K562 (cell line): ENCODE data around the gene BMP2K. TPM values are rescaled to one million over a fixed set of nuclear protein-coding genes. Genes with fewer than 3 reads are reported as not detected.

ENCODE experiments used
- ATAC-seq: fragments of 200-7000 bp; cut with Tn5 transposase; 3 replicates; pipeline ENCODE4 v1.9.1; 2020; ENCODE audit warnings: moderate library complexity
- BruUV-seq: library from RNA; stranded (reverse); fragments of 400-500 nt; replicated peaks from 2 replicates; lab custom pipeline; 2021; lab: Mats Ljungman, UMichigan
- CTCF ChIA-PET: fragments of 300-600 bp; formaldehyde crosslinking; extraction: SDS; loops from one replicate; lab custom pipeline; 2021; ENCODE audit warnings: low intra/inter-chr PET ratio; lab: Yijun Ruan, JAX
- POLR2A ChIA-PET: fragments of 300-600, 350-650 bp; sonication (Branson Sonifier 250); formaldehyde crosslinking; extraction: SDS; loops from one replicate; lab custom pipeline; 2021; ENCODE audit warnings: antibody characterized with exemption, inconsistent platforms; lab: Yijun Ruan, JAX
- DNase-seq, 4 experiments: peaks; one replicate each; pipeline versions ENCODE4 v3.0.0 to v3.0.0-alpha.2; 2011 to 2018; ENCODE audit warnings: low spot score in 3 of 4, mixed read lengths in 3 of 4; ENCODE audit errors: extremely low read depth in 1 of 4
- FAIRE-seq: peaks from 2 replicates; lab custom pipeline; 2011; peaks lifted over from hg19 to GRCh38; lab: Jason Lieb, UNC
- H2AFZ ChIP-seq: 2 replicates; pipeline ENCODE4 v1.6.0; 2011; ENCODE audit warnings: low read depth, low read length, control low read depth, inconsistent platforms
- H3K27ac ChIP-seq: fragments of 200-600 bp; 3 replicates; pipeline ENCODE4 v1.8.0; 2011; ENCODE audit warnings: low read depth, mild to moderate bottlenecking, control low read depth, inconsistent platforms, low read length, moderate library complexity, mixed read lengths; ENCODE audit errors: extremely low read depth
- H3K27me3 ChIP-seq, 2 experiments: fragments of 300-600 bp in 1 of 2; 2 replicates in 1 of 2; 3 replicates in 1 of 2; pipeline versions ENCODE4 v1.6.0 to v1.8.0; 2011; ENCODE audit warnings: inconsistent platforms in 2 of 2, low read length in 2 of 2, mild to moderate bottlenecking in 1 of 2, mixed read lengths in 1 of 2, moderate library complexity in 1 of 2; ENCODE audit not compliant: control insufficient read depth in 2 of 2, insufficient read depth in 2 of 2
- H3K36me3 ChIP-seq: fragments of 300-600 bp; 3 replicates; pipeline ENCODE4 v1.8.0; 2011; ENCODE audit warnings: mild to moderate bottlenecking, low read length, inconsistent platforms; ENCODE audit not compliant: control insufficient read depth, insufficient read depth
- H3K4me1 ChIP-seq, 2 experiments: fragments of 200-600 bp in 1 of 2; replicated peaks in 1 of 2; 2 replicates in 1 of 2; 3 replicates in 1 of 2; pipeline versions ENCODE4 v1.5.1 to v1.8.0; 2011; ENCODE audit warnings: inconsistent platforms in 2 of 2, low read length in 2 of 2, mild to moderate bottlenecking in 1 of 2, mixed read lengths in 1 of 2, moderate library complexity in 1 of 2; ENCODE audit not compliant: control insufficient read depth in 2 of 2, insufficient read depth in 2 of 2
- H3K4me2 ChIP-seq: 2 replicates; pipeline ENCODE4 v1.6.1; 2011; ENCODE audit warnings: low read length, control low read depth, inconsistent platforms, mixed read lengths; ENCODE audit not compliant: insufficient read depth
- H3K4me3 ChIP-seq: fragments of 200-600 bp; sonication (generic), shearing (Covaris generic); 2 replicates; pipeline ENCODE4 v1.5.1; 2016; ENCODE audit warnings: control low read depth, inconsistent platforms
- H3K79me2 ChIP-seq: fragments of 200-600 bp; 3 replicates; pipeline ENCODE4 v1.8.0; 2011; ENCODE audit warnings: low read length, inconsistent platforms; ENCODE audit not compliant: control insufficient read depth, insufficient read depth
- H3K9ac ChIP-seq, 2 experiments: 2 replicates each; pipeline versions ENCODE4 v1.6.0 to v1.6.1; 2011; ENCODE audit warnings: low read depth in 2 of 2, low read length in 2 of 2, control low read depth in 1 of 2, inconsistent platforms in 1 of 2, mild to moderate bottlenecking in 1 of 2, mixed read lengths in 1 of 2; ENCODE audit not compliant: insufficient read depth in 1 of 2
- H3K9me1 ChIP-seq: one replicate; pipeline ENCODE4 v1.6.0; 2011; ENCODE audit warnings: inconsistent platforms, mild to moderate bottlenecking, low read length, moderate library complexity; ENCODE audit not compliant: control insufficient read depth, insufficient read depth
- H3K9me3 ChIP-seq: replicated peaks from 2 replicates; pipeline ENCODE4 v1.5.1; 2011; ENCODE audit warnings: low read depth, low read length, inconsistent platforms; ENCODE audit not compliant: control insufficient read depth, insufficient read depth
- H4K20me1 ChIP-seq: replicated peaks from 2 replicates; pipeline ENCODE4 v1.6.1; 2011; ENCODE audit warnings: low read length, inconsistent platforms, mixed read lengths; ENCODE audit not compliant: control insufficient read depth, insufficient read depth
- CCNT2 ChIP-seq: IDR thresholded peaks from 2 replicates; pipeline ENCODE4 v1.6.1; 2011; ENCODE audit warnings: borderline replicate concordance, low read depth, mild to moderate bottlenecking, moderate library complexity, mixed read lengths, low read length; ENCODE audit not compliant: insufficient read length; ENCODE audit errors: extremely low read depth
- EGR1 ChIP-seq: fragments of 450-650 bp; conservative IDR thresholded peaks from 2 replicates; pipeline ENCODE4 v1.6.1; 2017; ENCODE audit warnings: mild to moderate bottlenecking
- ERF ChIP-seq: fragments of 450-650 bp; formaldehyde crosslinking; IDR thresholded peaks from 2 replicates; pipeline ENCODE4 v1.4.0; 2020; ENCODE audit warnings: mild to moderate bottlenecking, mixed read lengths
- GABPA ChIP-seq: fragments of 200-800 bp; sonication (Bioruptor generic); conservative IDR thresholded peaks from 2 replicates; pipeline ENCODE4 v1.6.1; 2016; ENCODE audit warnings: low read depth, missing genetic modification characterization, missing compliant biosample characterization
- GABPB2 ChIP-seq: fragments of 250-450 bp; sonication (Bioruptor Pico); conservative IDR thresholded peaks from 2 replicates; pipeline ENCODE4 v1.5.1; 2021; ENCODE audit warnings: mild to moderate bottlenecking
- MAFG ChIP-seq: fragments of 450-650 bp; conservative IDR thresholded peaks from 2 replicates; pipeline ENCODE4 v1.6.1; 2016; ENCODE audit warnings: missing genetic modification characterization, missing compliant biosample characterization
- MXD1 ChIP-seq: fragments of 250-450 bp; sonication (Bioruptor Pico); IDR thresholded peaks from 2 replicates; pipeline ENCODE4 v1.8.0; 2021; ENCODE audit warnings: borderline replicate concordance, mild to moderate bottlenecking, moderate library complexity; ENCODE audit not compliant: poor library complexity, severe bottlenecking
- RFX1 ChIP-seq: fragments of 450-650 bp; IDR thresholded peaks from 2 replicates; pipeline ENCODE4 v1.6.1; 2016; ENCODE audit warnings: mild to moderate bottlenecking, moderate library complexity
- RFX7 ChIP-seq: fragments of 250-450 bp; sonication (Bioruptor Pico); IDR thresholded peaks from 2 replicates; pipeline ENCODE4 v1.5.1; 2021; ENCODE audit warnings: mild to moderate bottlenecking
- TAF1 ChIP-seq: IDR thresholded peaks from 2 replicates; pipeline ENCODE4 v1.6.1; 2011; ENCODE audit warnings: mild to moderate bottlenecking, low read length, moderate library complexity; ENCODE audit not compliant: insufficient read depth, control insufficient read depth, severe bottlenecking; ENCODE audit errors: extremely low read depth
- WGBS: fragments of 100-300 bp; shearing (Covaris generic); methylation state at CpG from one replicate; pipeline ENCODE4 v1.1.6; 2016; ENCODE audit warnings: low coverage, mixed read lengths; ENCODE audit not compliant: insufficient coverage; ENCODE audit errors: missing lambda C conversion rate; 5-methylcytosine and 5-hydroxymethylcytosine counted together
- in situ Hi-C: fragments of 300-500 bp; cut with MboI; formaldehyde crosslinking; loops from 4 replicates; pipeline ENCODE4 v1.15.0; 2018; ENCODE audit warnings: inconsistent platforms, mixed read lengths
- intact Hi-C: fragments of 100-400 bp; cut with micrococcal nuclease; formaldehyde crosslinking; loops from 2 replicates; pipeline ENCODE4 v1.14.2; 2022
- polyA plus RNA-seq, 8 experiments: library from polyadenylated mRNA; depleted of rRNA in 4 of 8; stranded (reverse) in 5 of 8; unstranded in 3 of 8; fragments of >200 nt; fragmentation: Nextera tagmentation in 2 of 8; fragmentation: Illumina TruSeq in 1 of 8; extraction: Ambion mirVana in 2 of 8; extraction: Trizol in 1 of 8; gene quantifications; 2 replicates each; pipeline versions ENCODE4 v1.2.1 to v1.2.3, GENCODE V29; 2011 to 2014; ENCODE audit warnings: inconsistent platforms in 1 of 8, missing spikeins in 1 of 8
- total RNA-seq, 7 experiments: library from RNA; depleted of rRNA in 6 of 7; stranded (reverse); fragments of >200 nt in 6 of 7; fragmentation: Illumina TruSeq in 2 of 7; extraction: Trizol in 2 of 7; gene quantifications; 2 replicates each; pipeline versions ENCODE4 v1.2.1 to v1.2.3, GENCODE V29; 2011 to 2021; ENCODE audit warnings: low replicate concordance in 1 of 7
- TF ChIP-seq, protein P1 (sequence below): sonication (generic); formaldehyde crosslinking; IDR thresholded peaks from 2 replicates; pipeline ENCODE4 v1.8.0; 2022; ENCODE audit warnings: mild to moderate bottlenecking, missing genetic modification reagents
- TF ChIP-seq, protein P2 (sequence below), 2 experiments: IDR thresholded peaks; 2 replicates each; pipeline ENCODE4 v1.6.1; 2012; ENCODE audit warnings: improper control_type of control experiment in 2 of 2, low read depth in 2 of 2, low read length in 2 of 2, borderline replicate concordance in 1 of 2

BMP2K gene
- total and polyA plus RNA-seq, 9 of the 15 experiments (the other 6 are each of a cell fraction or from before 2014, with no cell fraction given), result 17.0 to 217 (median 104) TPM

GRCh38 chr4:78930016-78930629, 154.0 kb downstream of the BMP2K start:
- in situ Hi-C loops, result no loop called here

More at GRCh38 chr4:78930016-78930629, 154.0 kb downstream of the BMP2K start:
- POLR2A ChIA-PET, result no interaction called here
- WGBS, result 83% methylated on average over 6 of the region's 6 CpGs
- no peak for FAIRE-seq
- Histone ChIP-seq H3K9me1 (no peaks in the 10 kb centered on the region), H3K4me3 (no peak overlapping the region), H3K79me2 (no peaks in the 10 kb centered on the region), H3K4me2 (no peak overlapping the region), H4K20me1 (no peaks in the 10 kb centered on the region), H3K27me3 (no peaks in the 10 kb centered on the region), H3K36me3 (peaks cover 74% of the 10 kb centered on the region), H3K9me3 (no peaks in the 10 kb centered on the region), H3K9ac (no peak overlapping the region), H2AFZ (no peak overlapping the region), H3K4me1 (peaks cover 0 to 8% of the 10 kb centered on the region in 2 experiments; a peak in 2 of 5 replicates), H3K27ac (no peak overlapping the region)
- CTCF ChIA-PET, result no interaction called here
- no peak for DNase-seq
- intact Hi-C loops, result no loop called here
- TF ChIP-seq, protein P1, sequence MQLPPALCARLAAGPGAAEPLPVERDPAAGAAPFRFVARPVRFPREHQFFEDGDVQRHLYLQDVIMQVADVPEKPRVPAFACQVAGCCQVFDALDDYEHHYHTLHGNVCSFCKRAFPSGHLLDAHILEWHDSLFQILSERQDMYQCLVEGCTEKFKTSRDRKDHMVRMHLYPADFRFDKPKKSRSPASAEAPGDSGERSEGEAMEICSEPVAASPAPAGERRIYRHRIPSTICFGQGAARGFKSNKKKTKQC (CRISPR knock-in tag), result no peak
- TF ChIP-seq MAFG (tag), result no peak
- no peak for TF ChIP-seq RFX7 (CRISPR knock-in tag)
- TF ChIP-seq GABPB2 (CRISPR knock-in tag), result no peak
- no peak for TF ChIP-seq MXD1 (CRISPR knock-in tag)
- no peak for TF ChIP-seq CCNT2
- TF ChIP-seq RFX1, result no peak
- TF ChIP-seq, protein P2, sequence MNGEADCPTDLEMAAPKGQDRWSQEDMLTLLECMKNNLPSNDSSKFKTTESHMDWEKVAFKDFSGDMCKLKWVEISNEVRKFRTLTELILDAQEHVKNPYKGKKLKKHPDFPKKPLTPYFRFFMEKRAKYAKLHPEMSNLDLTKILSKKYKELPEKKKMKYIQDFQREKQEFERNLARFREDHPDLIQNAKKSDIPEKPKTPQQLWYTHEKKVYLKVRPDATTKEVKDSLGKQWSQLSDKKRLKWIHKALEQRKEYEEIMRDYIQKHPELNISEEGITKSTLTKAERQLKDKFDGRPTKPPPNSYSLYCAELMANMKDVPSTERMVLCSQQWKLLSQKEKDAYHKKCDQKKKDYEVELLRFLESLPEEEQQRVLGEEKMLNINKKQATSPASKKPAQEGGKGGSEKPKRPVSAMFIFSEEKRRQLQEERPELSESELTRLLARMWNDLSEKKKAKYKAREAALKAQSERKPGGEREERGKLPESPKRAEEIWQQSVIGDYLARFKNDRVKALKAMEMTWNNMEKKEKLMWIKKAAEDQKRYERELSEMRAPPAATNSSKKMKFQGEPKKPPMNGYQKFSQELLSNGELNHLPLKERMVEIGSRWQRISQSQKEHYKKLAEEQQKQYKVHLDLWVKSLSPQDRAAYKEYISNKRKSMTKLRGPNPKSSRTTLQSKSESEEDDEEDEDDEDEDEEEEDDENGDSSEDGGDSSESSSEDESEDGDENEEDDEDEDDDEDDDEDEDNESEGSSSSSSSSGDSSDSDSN (IDR thresholded peaks at IDR 0.05; ENCODE audit: borderline replicate concordance in 1 of 2, low read depth in 2 of 2, low read length in 2 of 2), result no peak
- no peak for TF ChIP-seq ERF (CRISPR knock-in tag)
- TF ChIP-seq TAF1, result no peak
- no peak for TF ChIP-seq EGR1
- no peak for TF ChIP-seq GABPA (tag)
- ATAC-seq, result no peak
- BruUV-seq, result no TSS peak
